ENCODE results near the gene ATXN2. TPM values are rescaled to one million over a fixed set of nuclear protein-coding genes. Genes with fewer than 3 reads are reported as not detected.

ATXN2 gene
- total and polyA plus RNA-seq, 2 of the 4 experiments (the other 2 are of a cell fraction): 12.4 to 66.5 TPM

GRCh38 chr12:111585690-111586089 is 13.4 kb downstream of the ATXN2 start:
- H3K27ac ChIP-seq (ENCODE audit: insufficient read depth, low read length): no peak overlapping the region
- BruUV-seq (replicated peaks): no TSS peak
- no peak overlapping the region for H2BK5ac ChIP-seq (ENCODE audit: low read depth, low read length, poor library complexity, severe bottlenecking)
- H3K23ac ChIP-seq (ENCODE audit: low read depth, low read length): no peak overlapping the region
- no peaks in the 10 kb centered on the region for H3K27me3 ChIP-seq (ENCODE audit: control insufficient read depth, insufficient read depth, low read length)
- no peak overlapping the region for H2AK5ac ChIP-seq (ENCODE audit: low read depth, low read length)
- H3K79me1 ChIP-seq (ENCODE audit: low read depth in 1 of 2, low read length in 2 of 2): peaks cover 4 to 72% of the 10 kb centered on the region in 2 experiments; a peak in 3 of 4 replicates
- dilution Hi-C loops (cut with HindIII; ENCODE audit: low sequenced_read_pairs, unreplicated experiment): no loop called here
- DNase-seq: no peak
- H3K18ac ChIP-seq (ENCODE audit: low read depth, low read length): no peak overlapping the region
- no peak overlapping the region for H2BK15ac ChIP-seq (ENCODE audit: low read depth, low read length)
- intact Hi-C loops (cut with micrococcal nuclease): no loop called here
- peaks cover 39% of the 10 kb centered on the region for H3K9me1 ChIP-seq (ENCODE audit: insufficient read depth, low read length)
- no peak overlapping the region for H4K8ac ChIP-seq (ENCODE audit: low read depth in 2 of 2, low read length in 2 of 2)
- H3K56ac ChIP-seq (ENCODE audit: extremely low read depth, insufficient read depth, low read length): no peak overlapping the region
- in situ Hi-C loops (cut with MboI; ENCODE audit: low sequenced_read_pairs): no loop called here
- no peak overlapping the region for H2AFZ ChIP-seq (replicated peaks; ENCODE audit: low read length, poor library complexity)
- H3K4me2 ChIP-seq (ENCODE audit: low read depth, low read length): no peak overlapping the region
- peaks cover 98% of the 10 kb centered on the region for H4K20me1 ChIP-seq (ENCODE audit: insufficient read depth, low read length)
- no peaks in the 10 kb centered on the region for H3K36me3 ChIP-seq (ENCODE audit: control insufficient read depth, insufficient read depth, low read length)
- no peak overlapping the region for H4K91ac ChIP-seq (ENCODE audit: insufficient read depth, low read depth, low read length)
- no CpG with 5 or more reads among the region's 5 CpGs for WGBS, 2 experiments (ENCODE audit: extremely low coverage in 2 of 2, insufficient read length in 1 of 2)
- TF ChIP-seq RCOR1 (IDR thresholded peaks at IDR 0.05; ENCODE audit: insufficient replicate concordance, low read length) (no peak), SMC3 (IDR thresholded peaks at IDR 0.05; ENCODE audit: low read depth, low read length) (no peak), NFE2L2 (IDR thresholded peaks at IDR 0.05; ENCODE audit: low read depth, low read length) (no peak), MAZ (IDR thresholded peaks at IDR 0.05; ENCODE audit: borderline replicate concordance, low read depth, low read length) (no peak), MAFK (IDR thresholded peaks at IDR 0.05; ENCODE audit: low read depth, low read length) (no peak), ELK1 (IDR thresholded peaks at IDR 0.05; ENCODE audit: borderline replicate concordance, low read depth, low read length) (no peak), BHLHE40 (IDR thresholded peaks at IDR 0.05; ENCODE audit: low read depth, low read length) (no peak), CHD1 (IDR thresholded peaks at IDR 0.05; ENCODE audit: low read depth, low read length) (no peak), FOS (IDR thresholded peaks at IDR 0.05; ENCODE audit: low read depth, low read length) (no peak), POLR2A (IDR thresholded peaks at IDR 0.05; ENCODE audit: low read depth, low read length) (no peak), USF2 (IDR thresholded peaks at IDR 0.05; ENCODE audit: low read depth, low read length) (no peak), CTCF (conservative IDR thresholded peaks at IDR 0.05; ENCODE audit: low read depth, low read length) (no peak), RFX5 (IDR thresholded peaks at IDR 0.05; ENCODE audit: low read depth, low read length) (no peak)
- no peaks in the 10 kb centered on the region for H3K9me3 ChIP-seq (ENCODE audit: control insufficient read depth, insufficient read depth, low read length)
- H2AK9ac ChIP-seq (replicated peaks; ENCODE audit: low read depth, low read length, poor library complexity): no peak overlapping the region
- H2BK20ac ChIP-seq (ENCODE audit: low read depth, low read length): no peak overlapping the region
- ChIA-PET CTCF (no interaction called here), POLR2A (ENCODE audit: unreplicated experiment) (interaction anchor here (0.6 kb wide), 1 partner anchor 148 kb away, joined by 9 read pairs; no protein-coding TSS in a partner anchor)
- H2BK120ac ChIP-seq (ENCODE audit: low read depth, low read length): no peak overlapping the region
- H3K14ac ChIP-seq (replicated peaks; ENCODE audit: low read depth, low read length): no peak overlapping the region
- ATAC-seq (ENCODE audit: low read depth): no peak
- H3K4ac ChIP-seq (ENCODE audit: low read depth, low read length): no peak overlapping the region
- no peak overlapping the region for H4K5ac ChIP-seq (ENCODE audit: low read depth, low read length)
- peaks cover 14% of the 10 kb centered on the region for H3K4me1 ChIP-seq (ENCODE audit: control insufficient read depth, insufficient read depth, low read length)
- H3K4me3 ChIP-seq (ENCODE audit: insufficient read depth, low read depth, low read length): no peak overlapping the region
- H3K9ac ChIP-seq (ENCODE audit: low read depth, low read length): no peak overlapping the region
